Esophagus muscularis mucosa (tissue), 4 donors: ENCODE data around the gene MATCAP1.

ENCODE experiments used
- EP300 ChIP-seq: sonication (generic); formaldehyde crosslinking; IDR thresholded peaks from one replicate; pipeline ENCODE4 v1.6.1; 2017; ENCODE audit warnings: antibody characterized with exemption
- POLR2A ChIP-seq: fragments of 450-650 bp; IDR thresholded peaks from one replicate; pipeline ENCODE4 v1.6.1; 2017; ENCODE audit warnings: antibody characterized with exemption, moderate library complexity, mild to moderate bottlenecking, low read depth
- POLR2AphosphoS5 ChIP-seq, 2 donors: sonication (generic); formaldehyde crosslinking; IDR thresholded peaks; one replicate each; pipeline ENCODE4 v1.6.1; 2017; ENCODE audit warnings: antibody characterized with exemption in 2 of 2
- TF ChIP-seq, protein P1 (sequence below), 3 experiments: fragments of 200-600 bp in 2 of 3; fragments of 450-650 bp in 1 of 3; sonication (generic) in 2 of 3; IDR thresholded peaks; one replicate each; pipeline ENCODE4 v1.5.1; 2017 to 2019; ENCODE audit warnings: antibody characterized with exemption in 3 of 3, mild to moderate bottlenecking in 2 of 3, moderate library complexity in 1 of 3

DNA sequence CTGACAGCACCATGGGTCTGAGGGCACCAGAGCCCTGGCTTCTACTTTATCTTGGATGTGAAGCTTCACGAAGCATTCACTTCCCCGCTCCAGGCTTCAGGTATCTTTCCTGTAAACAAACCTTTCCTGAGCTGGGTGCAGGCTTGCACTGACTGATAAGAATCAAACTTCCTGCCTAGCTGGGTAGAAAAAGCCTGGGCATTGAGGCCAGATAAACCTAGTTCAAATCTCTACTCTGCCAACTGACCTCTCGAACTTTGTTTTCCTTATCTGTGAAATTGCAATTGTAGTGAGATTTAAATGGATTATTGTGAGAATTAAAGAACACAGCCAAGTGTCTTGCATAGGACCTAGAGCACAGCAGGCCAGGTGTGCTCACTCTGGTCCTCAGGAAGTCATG is 40.2 kb upstream of the MATCAP1 start:
- TF ChIP-seq POLR2A (no peak), EP300 (no peak), POLR2AphosphoS5 (IDR thresholded peaks at IDR 0.05) (no peak)
- TF ChIP-seq, protein P1, sequence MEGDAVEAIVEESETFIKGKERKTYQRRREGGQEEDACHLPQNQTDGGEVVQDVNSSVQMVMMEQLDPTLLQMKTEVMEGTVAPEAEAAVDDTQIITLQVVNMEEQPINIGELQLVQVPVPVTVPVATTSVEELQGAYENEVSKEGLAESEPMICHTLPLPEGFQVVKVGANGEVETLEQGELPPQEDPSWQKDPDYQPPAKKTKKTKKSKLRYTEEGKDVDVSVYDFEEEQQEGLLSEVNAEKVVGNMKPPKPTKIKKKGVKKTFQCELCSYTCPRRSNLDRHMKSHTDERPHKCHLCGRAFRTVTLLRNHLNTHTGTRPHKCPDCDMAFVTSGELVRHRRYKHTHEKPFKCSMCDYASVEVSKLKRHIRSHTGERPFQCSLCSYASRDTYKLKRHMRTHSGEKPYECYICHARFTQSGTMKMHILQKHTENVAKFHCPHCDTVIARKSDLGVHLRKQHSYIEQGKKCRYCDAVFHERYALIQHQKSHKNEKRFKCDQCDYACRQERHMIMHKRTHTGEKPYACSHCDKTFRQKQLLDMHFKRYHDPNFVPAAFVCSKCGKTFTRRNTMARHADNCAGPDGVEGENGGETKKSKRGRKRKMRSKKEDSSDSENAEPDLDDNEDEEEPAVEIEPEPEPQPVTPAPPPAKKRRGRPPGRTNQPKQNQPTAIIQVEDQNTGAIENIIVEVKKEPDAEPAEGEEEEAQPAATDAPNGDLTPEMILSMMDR (IDR thresholded peaks at IDR 0.05) = no peak
